Gastroesophageal sphincter (tissue), 4 donors: ENCODE measurements around the gene VPS35L. TPM values are rescaled to one million over a fixed set of nuclear protein-coding genes. Genes with fewer than 3 reads are reported as not detected.

Experiments used
- ATAC-seq: fragments of 150-250 bp; one replicate; pipeline ENCODE4 v1.9.1; 2016; ENCODE audit warnings: mild to moderate bottlenecking, moderate library complexity
- H3K27ac ChIP-seq, 4 donors: fragments of 200-600 bp; sonication (generic) in 3 of 4; 1 replicate in 3 of 4; 2 replicates in 1 of 4; pipeline ENCODE4 v1.5.1; 2016 to 2019
- H3K27me3 ChIP-seq: fragments of 200-600 bp; sonication (generic); one replicate; pipeline ENCODE4 v1.5.1; 2019
- H3K36me3 ChIP-seq, 2 donors: fragments of 200-600 bp; sonication (generic); one replicate each; pipeline ENCODE4 v1.5.1; 2019; ENCODE audit warnings: control low read depth in 1 of 2
- H3K4me1 ChIP-seq, 3 donors: fragments of 200-600 bp; sonication (generic); 1 replicate in 2 of 3; 2 replicates in 1 of 3; pipeline ENCODE4 v1.5.1; 2016 to 2019; ENCODE audit warnings: control low read depth in 2 of 3
- H3K4me3 ChIP-seq, 2 donors: fragments of 200-600 bp; sonication (generic); one replicate each; pipeline ENCODE4 v1.5.1; 2019; ENCODE audit warnings: mild to moderate bottlenecking in 1 of 2, moderate library complexity in 1 of 2
- H3K9me3 ChIP-seq, 3 donors: fragments of 200-600 bp; sonication (generic); one replicate each; pipeline ENCODE4 v1.5.1; 2017 to 2019; ENCODE audit warnings: control low read depth in 2 of 3
- EP300 ChIP-seq: sonication (generic); formaldehyde crosslinking; IDR thresholded peaks from one replicate; pipeline ENCODE4 v1.6.1; 2017; ENCODE audit warnings: antibody characterized with exemption, mild to moderate bottlenecking
- POLR2A ChIP-seq, 2 donors: fragments of 450-650 bp; IDR thresholded peaks; one replicate each; pipeline ENCODE4 v1.6.1; 2017; ENCODE audit warnings: antibody characterized with exemption in 2 of 2, mild to moderate bottlenecking in 2 of 2, moderate library complexity in 1 of 2
- POLR2AphosphoS5 ChIP-seq: sonication (generic); formaldehyde crosslinking; IDR thresholded peaks from one replicate; pipeline ENCODE4 v1.6.1; 2017; ENCODE audit warnings: antibody characterized with exemption
- WGBS, 2 donors: methylation state at CpG; one replicate each; pipeline ENCODE4 v1.1.5; 2018; ENCODE audit warnings: low coverage in 1 of 2; 5-methylcytosine and 5-hydroxymethylcytosine counted together
- total RNA-seq, 4 donors: library from RNA; depleted of rRNA; stranded (reverse); fragments of >200 nt; gene quantifications; one replicate each; pipeline ENCODE4 v1.1.0, GENCODE V29; 2016
- TF ChIP-seq, protein P1 (sequence below), 4 experiments: fragments of 200-600 bp in 2 of 4; fragments of 450-650 bp in 2 of 4; sonication (generic) in 1 of 4; IDR thresholded peaks; one replicate each; pipeline ENCODE4 v1.5.1; 2017 to 2019; ENCODE audit warnings: antibody characterized with exemption in 4 of 4, mild to moderate bottlenecking in 2 of 4, moderate library complexity in 2 of 4

The VPS35L gene
- total RNA-seq, 4 donors from 2014 or later: 39.0 to 59.6 (median 46.9) TPM

DNA sequence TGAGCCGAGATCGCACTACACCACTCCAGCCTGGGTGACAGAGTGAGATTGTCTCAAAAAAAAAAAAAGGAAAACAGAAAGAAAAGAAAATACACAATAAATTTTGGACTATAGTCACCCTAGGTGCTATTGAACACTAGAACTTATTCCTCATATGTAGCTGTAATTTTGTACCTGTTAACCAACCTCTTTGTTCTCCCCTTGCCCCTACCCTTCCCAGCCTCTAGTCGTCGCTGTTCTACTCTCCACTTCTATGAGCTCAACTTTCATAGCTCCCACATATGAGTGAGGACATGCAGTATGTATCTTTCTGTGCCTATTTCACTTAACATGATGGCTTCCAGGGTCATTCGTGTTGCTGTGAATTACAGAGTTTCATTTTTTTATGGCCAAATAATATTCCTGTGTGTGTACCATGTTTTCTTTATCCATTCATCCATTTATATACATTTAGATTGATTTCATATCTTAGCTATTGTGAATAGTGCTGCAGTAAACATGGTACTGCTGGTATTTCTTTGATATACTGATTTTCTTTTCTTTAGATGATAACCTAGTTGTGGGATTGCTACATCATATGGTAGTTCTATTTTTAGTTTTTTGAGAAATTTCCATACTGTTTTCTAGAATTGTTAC is 28.3 kb downstream of the VPS35L start:
- no peak for ATAC-seq
- no peak overlapping the region for H3K4me3 ChIP-seq
- peaks cover 0 to 93% of the 10 kb centered on the region in 2 donors for H3K36me3 ChIP-seq
- peaks cover 0 to 12% (median 0%) of the 10 kb centered on the region in 3 donors for H3K4me1 ChIP-seq
- H3K27ac ChIP-seq: no peak overlapping the region
- TF ChIP-seq, protein P1, sequence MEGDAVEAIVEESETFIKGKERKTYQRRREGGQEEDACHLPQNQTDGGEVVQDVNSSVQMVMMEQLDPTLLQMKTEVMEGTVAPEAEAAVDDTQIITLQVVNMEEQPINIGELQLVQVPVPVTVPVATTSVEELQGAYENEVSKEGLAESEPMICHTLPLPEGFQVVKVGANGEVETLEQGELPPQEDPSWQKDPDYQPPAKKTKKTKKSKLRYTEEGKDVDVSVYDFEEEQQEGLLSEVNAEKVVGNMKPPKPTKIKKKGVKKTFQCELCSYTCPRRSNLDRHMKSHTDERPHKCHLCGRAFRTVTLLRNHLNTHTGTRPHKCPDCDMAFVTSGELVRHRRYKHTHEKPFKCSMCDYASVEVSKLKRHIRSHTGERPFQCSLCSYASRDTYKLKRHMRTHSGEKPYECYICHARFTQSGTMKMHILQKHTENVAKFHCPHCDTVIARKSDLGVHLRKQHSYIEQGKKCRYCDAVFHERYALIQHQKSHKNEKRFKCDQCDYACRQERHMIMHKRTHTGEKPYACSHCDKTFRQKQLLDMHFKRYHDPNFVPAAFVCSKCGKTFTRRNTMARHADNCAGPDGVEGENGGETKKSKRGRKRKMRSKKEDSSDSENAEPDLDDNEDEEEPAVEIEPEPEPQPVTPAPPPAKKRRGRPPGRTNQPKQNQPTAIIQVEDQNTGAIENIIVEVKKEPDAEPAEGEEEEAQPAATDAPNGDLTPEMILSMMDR (IDR thresholded peaks at IDR 0.05): peak; percentile 58 to 77 (median 64)
- TF ChIP-seq POLR2A (IDR thresholded peaks at IDR 0.05): no peak
- H3K27me3 ChIP-seq: no peaks in the 10 kb centered on the region
- 46 to 54% methylated on average over 5 of the region's 5 CpGs for WGBS, 2 donors
- H3K9me3 ChIP-seq: no peaks in the 10 kb centered on the region

DNA sequence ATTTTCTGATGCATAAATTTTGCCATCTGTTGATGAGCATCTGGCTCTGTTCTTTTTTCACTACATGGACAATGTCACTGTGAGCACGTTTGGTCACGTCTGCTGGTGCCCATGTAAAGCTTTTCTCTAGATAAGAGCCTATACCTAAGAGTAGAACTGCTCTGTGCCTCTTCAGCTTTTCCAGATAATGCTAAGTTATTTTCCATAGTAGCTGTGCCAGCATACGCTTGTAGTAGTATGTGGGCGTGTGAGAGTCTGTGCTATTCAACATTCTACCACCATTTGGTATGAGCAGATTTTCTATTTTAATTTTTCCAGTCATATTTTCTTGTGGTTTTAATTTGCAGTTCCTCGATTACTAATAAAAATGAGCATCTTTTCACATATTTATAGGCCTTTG is 33.2 kb downstream of the VPS35L start:
- no peak overlapping the region for H3K4me3 ChIP-seq
- 21 to 31% methylated on average over 5 of the region's 5 CpGs for WGBS, 2 donors
- peaks cover 0 to 23% (median 0%) of the 10 kb centered on the region in 3 donors for H3K4me1 ChIP-seq
- no peaks in the 10 kb centered on the region for H3K27me3 ChIP-seq
- peak overlapping the region in 1 of 4 donors; percentile 59 for H3K27ac ChIP-seq
- H3K36me3 ChIP-seq: peaks cover 0 to 68% of the 10 kb centered on the region in 2 donors
- no peaks in the 10 kb centered on the region for H3K9me3 ChIP-seq
- TF ChIP-seq POLR2A (IDR thresholded peaks at IDR 0.05) (no peak), EP300 (no peak), POLR2AphosphoS5 (no peak)
- TF ChIP-seq, protein P1 (IDR thresholded peaks at IDR 0.05): no peak
- no peak for ATAC-seq

DNA sequence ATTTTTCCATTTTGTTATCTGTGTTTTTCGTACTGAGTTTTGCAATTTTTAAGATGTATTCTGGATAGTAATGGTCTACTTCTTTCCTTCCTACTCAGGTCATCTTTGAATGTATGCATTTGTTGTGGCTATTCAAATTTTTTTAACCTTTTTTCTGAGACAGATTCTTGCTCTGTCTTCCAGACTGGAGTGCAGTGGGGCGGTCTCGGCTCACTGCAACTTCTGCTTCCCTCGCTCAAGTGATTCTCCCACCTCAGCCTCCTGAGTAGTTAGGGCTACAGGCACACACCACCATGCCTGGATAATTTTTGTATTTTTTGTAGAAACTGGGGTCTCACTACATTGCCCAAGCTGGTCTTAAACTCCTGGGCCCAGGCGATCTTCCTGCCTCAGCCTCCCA is 33.6 kb downstream of the VPS35L start:
- peaks cover 0 to 68% of the 10 kb centered on the region in 2 donors for H3K36me3 ChIP-seq
- peak overlapping the region in 3 of 4 donors; percentile 55 to 59 (median 56) for H3K27ac ChIP-seq
- no peak for TF ChIP-seq EP300
- no peak for TF ChIP-seq POLR2AphosphoS5
- no peak for TF ChIP-seq POLR2A (IDR thresholded peaks at IDR 0.05)
- TF ChIP-seq, protein P1 (IDR thresholded peaks at IDR 0.05): no peak
- H3K27me3 ChIP-seq: no peaks in the 10 kb centered on the region
- no peak overlapping the region for H3K4me3 ChIP-seq
- 73 to 78% methylated on average over 4 to 5 of the region's 5 CpGs for WGBS, 2 donors
- H3K9me3 ChIP-seq: no peaks in the 10 kb centered on the region
- peaks cover 0 to 23% (median 0%) of the 10 kb centered on the region in 3 donors for H3K4me1 ChIP-seq
- ATAC-seq: no peak

DNA sequence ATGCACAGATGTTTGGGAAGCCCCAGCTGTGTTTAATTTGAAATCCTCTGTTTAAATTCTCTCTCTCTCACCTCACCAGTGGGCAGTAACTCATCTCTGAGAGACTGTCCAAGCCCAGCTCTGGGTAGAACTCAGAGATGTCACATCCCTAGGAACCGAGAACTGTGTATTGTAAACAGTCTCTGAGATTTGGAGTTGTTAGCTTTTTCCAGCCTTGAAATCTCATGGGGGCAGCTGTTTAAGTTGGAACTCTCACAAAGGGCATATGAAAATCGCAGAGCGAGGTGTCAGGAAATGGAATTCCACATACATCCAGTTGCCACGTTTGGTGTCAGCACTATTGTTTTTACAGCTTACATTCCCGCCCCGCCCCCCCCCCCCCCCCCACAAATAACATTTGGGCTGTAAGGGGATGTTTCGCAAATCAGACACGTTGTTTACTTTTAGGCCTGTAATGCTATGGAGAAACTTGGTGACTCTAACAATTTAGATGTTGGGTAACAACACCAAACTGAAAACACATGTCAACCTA is 34.3 kb downstream of the VPS35L start:
- peak overlapping the region; percentile 24 to 59 (median 56) for H3K27ac ChIP-seq
- TF ChIP-seq POLR2AphosphoS5: peak; percentile 24
- TF ChIP-seq, protein P1 (IDR thresholded peaks at IDR 0.05): no peak
- H3K27me3 ChIP-seq: no peaks in the 10 kb centered on the region
- ATAC-seq: peak; percentile 86
- no peaks in the 10 kb centered on the region for H3K9me3 ChIP-seq
- WGBS, 2 donors: 19 to 22% methylated on average over 4 to 5 of the region's 8 CpGs
- peaks cover 0 to 24% (median under 1%) of the 10 kb centered on the region in 3 donors for H3K4me1 ChIP-seq
- no peak overlapping the region for H3K4me3 ChIP-seq
- H3K36me3 ChIP-seq: peaks cover 0 to 65% of the 10 kb centered on the region in 2 donors
